Esophagus muscularis mucosa (tissue), 3 donors: Measurements from ENCODE around the gene MISP3.

Experiments
- CTCF ChIP-seq, 3 experiments: fragments of 200-600 bp in 2 of 3; fragments of 450-650 bp in 1 of 3; sonication (generic) in 2 of 3; IDR thresholded peaks; one replicate each; pipeline ENCODE4 v1.5.1; 2017 to 2019; ENCODE audit warnings: antibody characterized with exemption in 3 of 3, mild to moderate bottlenecking in 2 of 3, moderate library complexity in 1 of 3
- POLR2A ChIP-seq: fragments of 450-650 bp; IDR thresholded peaks from one replicate; pipeline ENCODE4 v1.6.1; 2017; ENCODE audit warnings: antibody characterized with exemption, moderate library complexity, mild to moderate bottlenecking, low read depth

- TF ChIP-seq CTCF (IDR thresholded peaks at IDR 0.05) (no peak), POLR2A (no peak)
Observed at GRCh38 chr19:14122924-14123323, 50.3 kb downstream of the MISP3 start.
